Neural cell (in vitro differentiated cells): Measurements from ENCODE around the gene ANXA2.

Source experiments
- EP300 ChIP-seq: fragments of 450-650 bp; conservative IDR thresholded peaks from 2 replicates; pipeline ENCODE4 v1.6.1; 2014; ENCODE audit warnings: antibody characterized with exemption, mild to moderate bottlenecking, moderate library complexity; ENCODE audit not compliant: poor library complexity, severe bottlenecking
- EZH2 ChIP-seq: fragments of 200-600, 300-800 bp; shearing (Covaris generic), sonication (generic); IDR thresholded peaks from 2 replicates; pipeline ENCODE4 v1.6.1; 2014; ENCODE audit warnings: antibody characterized with exemption, low read length, borderline replicate concordance, mild to moderate bottlenecking; ENCODE audit not compliant: insufficient read depth, poor library complexity, severe bottlenecking
- MXI1 ChIP-seq: fragments of 450-650 bp; conservative IDR thresholded peaks from 2 replicates; pipeline ENCODE4 v1.6.1; 2014; ENCODE audit warnings: antibody characterized with exemption, mild to moderate bottlenecking; ENCODE audit not compliant: poor library complexity, severe bottlenecking
- POLR2AphosphoS5 ChIP-seq: IDR thresholded peaks from 2 replicates; pipeline ENCODE4 v1.6.1; 2012
- RAD21 ChIP-seq: fragments of 450-650 bp; conservative IDR thresholded peaks from 2 replicates; pipeline ENCODE4 v1.6.1; 2014; ENCODE audit warnings: antibody characterized with exemption, mild to moderate bottlenecking, moderate library complexity
- SMC3 ChIP-seq: fragments of 450-650 bp; conservative IDR thresholded peaks from 2 replicates; pipeline ENCODE4 v1.6.1; 2014; ENCODE audit warnings: antibody characterized with exemption, mild to moderate bottlenecking, moderate library complexity; ENCODE audit not compliant: poor library complexity
- TAF1 ChIP-seq: IDR thresholded peaks from 2 replicates; pipeline ENCODE4 v1.6.1; 2012; ENCODE audit warnings: low read depth
- TF ChIP-seq, protein P1 (sequence below): fragments of 450-650 bp; IDR thresholded peaks from 2 replicates; pipeline ENCODE4 v1.5.1; 2014; ENCODE audit warnings: antibody characterized with exemption, mild to moderate bottlenecking, moderate library complexity; ENCODE audit not compliant: poor library complexity, severe bottlenecking
- TF ChIP-seq, protein P2 (sequence below): IDR thresholded peaks from 2 replicates; pipeline ENCODE4 v1.6.1; 2012; ENCODE audit warnings: borderline replicate concordance

GRCh38 chr15:60369696-60370095 is 28.1 kb downstream of the ANXA2 start:
- TF ChIP-seq, protein P1, sequence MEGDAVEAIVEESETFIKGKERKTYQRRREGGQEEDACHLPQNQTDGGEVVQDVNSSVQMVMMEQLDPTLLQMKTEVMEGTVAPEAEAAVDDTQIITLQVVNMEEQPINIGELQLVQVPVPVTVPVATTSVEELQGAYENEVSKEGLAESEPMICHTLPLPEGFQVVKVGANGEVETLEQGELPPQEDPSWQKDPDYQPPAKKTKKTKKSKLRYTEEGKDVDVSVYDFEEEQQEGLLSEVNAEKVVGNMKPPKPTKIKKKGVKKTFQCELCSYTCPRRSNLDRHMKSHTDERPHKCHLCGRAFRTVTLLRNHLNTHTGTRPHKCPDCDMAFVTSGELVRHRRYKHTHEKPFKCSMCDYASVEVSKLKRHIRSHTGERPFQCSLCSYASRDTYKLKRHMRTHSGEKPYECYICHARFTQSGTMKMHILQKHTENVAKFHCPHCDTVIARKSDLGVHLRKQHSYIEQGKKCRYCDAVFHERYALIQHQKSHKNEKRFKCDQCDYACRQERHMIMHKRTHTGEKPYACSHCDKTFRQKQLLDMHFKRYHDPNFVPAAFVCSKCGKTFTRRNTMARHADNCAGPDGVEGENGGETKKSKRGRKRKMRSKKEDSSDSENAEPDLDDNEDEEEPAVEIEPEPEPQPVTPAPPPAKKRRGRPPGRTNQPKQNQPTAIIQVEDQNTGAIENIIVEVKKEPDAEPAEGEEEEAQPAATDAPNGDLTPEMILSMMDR = no peak
- no peak for TF ChIP-seq EP300
- TF ChIP-seq POLR2AphosphoS5 = no peak
- TF ChIP-seq TAF1 = no peak
- TF ChIP-seq EZH2 = no peak
- TF ChIP-seq, protein P2, sequence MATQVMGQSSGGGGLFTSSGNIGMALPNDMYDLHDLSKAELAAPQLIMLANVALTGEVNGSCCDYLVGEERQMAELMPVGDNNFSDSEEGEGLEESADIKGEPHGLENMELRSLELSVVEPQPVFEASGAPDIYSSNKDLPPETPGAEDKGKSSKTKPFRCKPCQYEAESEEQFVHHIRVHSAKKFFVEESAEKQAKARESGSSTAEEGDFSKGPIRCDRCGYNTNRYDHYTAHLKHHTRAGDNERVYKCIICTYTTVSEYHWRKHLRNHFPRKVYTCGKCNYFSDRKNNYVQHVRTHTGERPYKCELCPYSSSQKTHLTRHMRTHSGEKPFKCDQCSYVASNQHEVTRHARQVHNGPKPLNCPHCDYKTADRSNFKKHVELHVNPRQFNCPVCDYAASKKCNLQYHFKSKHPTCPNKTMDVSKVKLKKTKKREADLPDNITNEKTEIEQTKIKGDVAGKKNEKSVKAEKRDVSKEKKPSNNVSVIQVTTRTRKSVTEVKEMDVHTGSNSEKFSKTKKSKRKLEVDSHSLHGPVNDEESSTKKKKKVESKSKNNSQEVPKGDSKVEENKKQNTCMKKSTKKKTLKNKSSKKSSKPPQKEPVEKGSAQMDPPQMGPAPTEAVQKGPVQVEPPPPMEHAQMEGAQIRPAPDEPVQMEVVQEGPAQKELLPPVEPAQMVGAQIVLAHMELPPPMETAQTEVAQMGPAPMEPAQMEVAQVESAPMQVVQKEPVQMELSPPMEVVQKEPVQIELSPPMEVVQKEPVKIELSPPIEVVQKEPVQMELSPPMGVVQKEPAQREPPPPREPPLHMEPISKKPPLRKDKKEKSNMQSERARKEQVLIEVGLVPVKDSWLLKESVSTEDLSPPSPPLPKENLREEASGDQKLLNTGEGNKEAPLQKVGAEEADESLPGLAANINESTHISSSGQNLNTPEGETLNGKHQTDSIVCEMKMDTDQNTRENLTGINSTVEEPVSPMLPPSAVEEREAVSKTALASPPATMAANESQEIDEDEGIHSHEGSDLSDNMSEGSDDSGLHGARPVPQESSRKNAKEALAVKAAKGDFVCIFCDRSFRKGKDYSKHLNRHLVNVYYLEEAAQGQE = no peak
- TF ChIP-seq SMC3 = no peak
- no peak for TF ChIP-seq MXI1
- TF ChIP-seq RAD21 = no peak
